Measurements from ENCODE around the gene HDAC8.
"Not testable (repeated sequence)": the region's sequence is repeated elsewhere in the genome, so short reads cannot be mapped to it uniquely, and the experiment has no call there.

The HDAC8 gene

DNA sequence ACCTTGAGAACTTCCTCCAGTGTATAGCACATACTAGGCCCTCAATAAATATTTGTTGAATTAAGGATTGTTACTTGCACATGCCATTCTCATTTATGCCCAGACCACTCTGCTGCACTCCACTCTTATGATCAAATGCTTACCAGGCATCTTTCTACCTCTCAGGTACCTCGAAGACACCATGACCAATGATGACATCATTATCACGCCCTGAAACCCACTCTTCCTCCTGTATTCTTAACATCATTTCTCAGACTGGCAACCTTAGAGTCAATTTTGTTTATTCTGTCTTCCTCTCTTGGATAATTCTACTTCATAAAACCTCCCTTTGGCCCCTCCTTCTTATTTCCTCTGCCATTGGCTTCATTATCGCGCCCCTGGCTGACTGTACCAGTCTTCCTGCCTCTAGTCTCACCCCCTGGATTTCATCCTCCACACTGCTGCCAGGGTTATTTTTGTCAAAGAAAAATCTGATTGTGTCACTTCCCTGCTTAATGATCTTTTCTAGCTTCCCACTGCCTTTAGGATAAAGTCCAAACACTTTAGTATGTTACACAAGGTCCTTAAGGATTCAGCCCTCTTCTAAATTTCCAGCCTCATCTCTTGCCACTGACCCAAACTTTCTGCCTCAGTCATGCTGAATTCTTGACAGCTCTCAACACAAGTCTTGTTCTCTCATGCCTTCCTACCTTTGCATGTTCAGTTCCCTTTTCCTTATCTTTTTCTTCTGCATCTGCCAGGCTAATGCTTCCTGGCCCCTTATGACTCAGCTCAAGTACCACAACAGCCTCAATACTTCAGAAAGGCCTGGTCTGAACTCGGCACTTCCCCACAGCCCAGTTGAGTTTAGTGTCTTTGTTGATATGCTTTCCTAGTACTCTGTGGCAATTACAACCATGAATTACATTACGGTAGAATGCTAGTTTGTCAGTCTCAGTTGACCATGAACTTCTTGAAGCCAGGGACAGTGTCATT, 45.8 kb downstream of the HDAC8 start:
- FAIRE-seq = no peak

DNA sequence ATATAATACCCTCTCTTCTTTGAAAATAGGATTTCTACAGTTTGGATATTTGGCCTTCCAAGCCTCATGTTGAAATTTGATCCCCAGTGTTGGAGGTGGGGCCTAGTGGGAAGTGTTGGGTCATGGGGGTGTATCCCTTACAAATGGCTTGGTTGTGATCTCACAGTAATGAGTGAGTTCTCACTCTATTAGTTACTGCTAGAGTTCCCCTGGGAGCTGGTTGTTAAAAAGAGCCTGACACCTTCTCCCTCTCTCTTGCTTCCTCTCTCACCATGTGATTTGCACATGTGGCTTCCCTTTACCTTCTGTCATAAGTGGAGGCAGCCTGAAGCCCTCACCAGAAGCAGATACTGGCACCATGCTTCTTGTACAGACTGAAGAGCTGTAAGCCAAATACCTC, 73.9 kb downstream of the HDAC8 start:
- FAIRE-seq = no peak

DNA sequence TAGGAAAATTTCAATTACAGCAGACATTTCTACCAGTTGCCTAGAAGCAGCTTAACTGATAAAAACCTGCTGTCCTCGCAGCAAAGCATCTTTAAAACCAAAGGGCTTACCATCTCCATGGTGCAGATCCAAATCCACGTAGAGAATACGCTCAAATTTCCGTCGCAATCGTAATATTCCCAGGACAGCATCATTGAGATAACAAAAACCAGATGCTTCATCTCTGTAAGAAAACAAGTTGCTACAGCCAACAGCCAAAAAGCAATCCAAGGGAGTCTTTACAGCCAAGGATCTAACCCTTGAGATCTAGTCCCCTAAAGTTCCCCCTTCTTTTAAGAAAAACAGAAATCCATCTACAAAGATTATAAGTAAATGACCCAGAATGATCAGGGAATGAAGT, 77.6 kb downstream of the HDAC8 start:
- no peak for FAIRE-seq

DNA sequence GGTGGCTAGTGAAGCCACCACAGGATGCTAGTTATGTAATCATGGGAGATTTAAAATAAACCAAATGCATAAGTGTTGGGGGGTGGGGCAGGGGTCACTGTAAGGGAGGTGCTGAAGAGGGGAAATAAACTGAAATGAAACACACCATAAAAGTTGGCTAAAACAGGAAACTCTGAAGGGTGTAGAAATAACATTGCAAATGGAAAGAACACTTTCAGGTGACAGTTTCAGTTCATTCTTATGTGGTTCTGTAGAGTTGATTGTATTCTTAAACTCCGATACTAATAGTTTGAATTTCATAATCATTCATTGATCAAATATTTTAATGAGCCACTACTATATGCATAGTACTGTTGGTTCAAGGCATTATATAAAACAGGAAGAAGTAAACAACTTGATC, 80.1 kb downstream of the HDAC8 start:
- no peak for FAIRE-seq

DNA sequence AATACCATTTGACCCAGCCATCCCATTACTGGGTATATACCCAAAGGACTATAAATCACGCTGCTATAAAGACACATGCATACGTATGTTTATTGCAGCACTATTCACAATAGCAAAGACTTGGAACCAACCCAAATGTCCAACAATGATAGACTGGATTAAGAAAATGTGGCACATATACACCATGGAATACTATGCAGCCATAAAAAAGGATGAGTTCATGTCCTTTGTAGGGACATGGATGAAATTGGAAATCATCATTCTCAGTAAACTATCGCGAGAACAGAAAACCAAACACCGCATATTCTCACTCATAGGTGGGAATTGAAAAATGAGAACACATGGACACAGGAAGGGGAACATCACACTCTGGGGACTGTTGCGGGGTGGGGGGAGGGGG, 82.4 kb downstream of the HDAC8 start:
- FAIRE-seq = not testable (repeated sequence)

DNA sequence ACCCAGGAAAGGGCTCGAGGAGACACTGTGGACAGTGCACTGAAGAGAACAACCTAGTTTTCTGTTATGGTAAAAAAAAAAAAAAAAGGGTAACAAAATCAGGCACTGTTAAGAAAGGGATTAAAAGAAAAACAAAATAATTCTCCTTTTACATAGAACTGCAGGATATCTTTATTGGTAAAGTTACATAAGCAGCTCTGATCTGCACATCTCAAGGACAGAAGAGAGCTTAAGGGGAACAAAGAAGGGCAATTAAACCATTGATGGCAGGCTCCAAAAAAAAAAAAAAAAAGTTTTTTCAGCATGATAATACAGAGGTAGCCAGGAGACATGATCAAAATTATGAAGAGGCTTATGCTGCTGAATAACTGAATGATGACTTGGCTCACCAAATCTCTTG, 85.0 kb downstream of the HDAC8 start:
- no peak for FAIRE-seq

DNA sequence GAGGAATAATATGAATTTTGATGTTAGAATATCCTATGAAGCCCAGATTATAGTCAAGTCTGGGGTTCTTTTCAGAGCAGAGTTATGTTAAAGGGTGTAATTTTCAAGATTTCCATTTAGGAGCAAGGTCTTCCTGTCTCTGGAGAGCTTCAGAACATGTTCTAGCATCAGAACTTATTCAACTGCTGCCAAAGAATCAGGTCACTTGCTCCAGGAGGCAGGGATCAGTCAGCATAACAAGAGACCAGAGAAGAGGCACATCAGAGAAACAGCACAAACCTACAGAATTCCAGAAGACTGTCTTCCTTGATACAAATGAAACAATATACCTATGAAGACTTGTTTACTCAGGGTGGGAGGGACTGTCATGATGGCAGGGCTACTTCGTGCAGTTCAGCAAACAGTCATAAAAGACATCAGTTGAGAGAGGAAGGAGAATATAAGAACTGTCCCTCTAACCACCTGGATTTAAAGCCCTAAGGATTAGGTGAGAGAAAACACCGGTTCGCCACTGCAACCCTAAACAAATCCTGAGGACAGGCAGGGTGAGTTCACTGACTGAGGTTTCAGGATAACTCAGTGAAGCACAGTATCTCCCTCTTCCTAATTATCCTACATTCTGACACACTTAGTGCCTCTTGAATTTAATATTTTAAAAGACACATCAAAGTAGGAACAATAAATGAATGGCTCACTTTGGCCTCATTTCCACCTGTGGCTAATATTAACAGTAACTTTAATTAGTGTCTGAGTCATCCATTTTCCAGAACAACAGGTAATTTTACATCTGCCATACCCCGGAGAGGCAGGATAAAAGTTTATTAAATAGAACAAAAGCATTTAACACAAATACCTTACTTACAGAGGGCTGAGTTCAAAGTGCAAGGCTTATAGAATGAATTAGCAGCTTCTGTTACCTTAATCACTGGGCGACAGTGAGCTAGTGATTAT, 93.0 kb downstream of the HDAC8 start:
- FAIRE-seq = no peak

DNA sequence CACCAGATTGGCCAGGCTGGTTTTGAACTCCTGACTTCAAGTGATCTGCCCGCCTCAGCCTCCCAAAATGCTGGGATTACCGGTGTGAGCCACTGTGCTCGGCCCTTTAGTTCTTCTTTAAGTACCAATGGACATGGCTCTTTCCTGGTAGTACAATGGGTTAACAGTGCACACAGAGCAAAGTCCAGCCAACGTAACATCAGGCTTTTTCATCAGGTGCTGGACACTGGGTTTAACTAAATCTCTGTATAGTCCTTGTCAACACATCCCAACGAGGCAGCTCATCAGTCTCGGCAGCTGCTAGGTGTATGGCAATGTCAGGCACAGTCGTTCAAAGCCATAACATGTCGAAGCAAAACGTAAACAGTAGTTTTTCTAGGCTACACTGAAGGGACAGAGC, 93.8 kb downstream of the HDAC8 start:
- no peak for FAIRE-seq

DNA sequence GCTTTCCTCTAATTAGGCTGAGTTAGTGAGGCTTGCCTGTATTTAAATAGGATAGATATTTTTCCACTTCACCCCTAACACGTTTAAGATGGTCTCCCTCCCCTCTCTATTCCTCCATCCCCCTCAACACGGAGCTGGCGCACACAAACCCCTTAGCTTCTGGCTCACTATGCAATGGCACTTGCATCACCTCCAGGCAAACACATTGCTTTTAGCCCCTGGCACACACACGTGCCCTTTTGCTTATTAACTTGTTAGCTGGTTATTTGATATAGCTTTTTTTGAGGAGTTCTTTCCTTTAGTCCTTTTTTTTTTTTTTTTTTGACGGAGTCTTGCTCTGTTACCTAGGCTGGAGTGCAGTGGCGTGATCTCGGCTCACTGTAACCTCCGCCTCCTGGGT, 94.3 kb downstream of the HDAC8 start:
- no peak for FAIRE-seq

DNA sequence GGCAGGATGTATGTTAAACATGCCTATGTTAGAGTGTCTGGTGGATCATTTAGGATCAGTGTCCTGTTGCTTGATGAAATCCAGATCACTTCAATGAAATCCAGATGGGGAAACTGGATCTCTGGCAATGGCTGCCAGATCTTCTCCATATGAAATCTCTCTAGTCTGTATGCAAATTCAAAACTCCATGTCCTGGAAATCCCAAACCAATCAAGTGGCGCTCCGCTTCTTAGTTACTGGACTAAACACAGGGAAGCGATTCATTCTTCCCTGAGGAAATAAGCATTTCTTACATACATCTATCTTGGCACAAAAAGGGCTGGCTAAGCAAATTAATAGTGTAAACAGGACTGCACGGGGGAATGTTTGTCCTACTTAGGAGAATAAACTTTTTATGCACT, 94.9 kb downstream of the HDAC8 start:
- no peak for FAIRE-seq

DNA sequence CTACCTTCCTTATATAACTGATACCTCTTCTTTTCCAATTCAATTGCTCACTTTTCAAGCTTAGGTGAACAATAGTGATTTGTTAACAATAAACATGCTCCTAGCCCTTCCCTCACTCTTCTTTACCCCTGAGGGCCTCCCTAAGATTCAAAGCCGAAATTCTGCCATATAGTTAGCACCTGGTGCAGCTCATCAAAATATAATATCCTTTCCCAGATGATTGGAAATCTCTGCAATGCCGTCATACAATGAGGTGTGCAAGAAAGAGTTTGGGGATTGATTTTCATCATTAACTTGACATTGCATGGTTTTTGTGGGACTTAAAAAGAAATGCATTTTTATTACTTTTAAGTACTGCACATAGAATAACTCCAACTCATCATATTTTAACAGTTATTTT, 95.3 kb downstream of the HDAC8 start:
- FAIRE-seq = no peak

DNA sequence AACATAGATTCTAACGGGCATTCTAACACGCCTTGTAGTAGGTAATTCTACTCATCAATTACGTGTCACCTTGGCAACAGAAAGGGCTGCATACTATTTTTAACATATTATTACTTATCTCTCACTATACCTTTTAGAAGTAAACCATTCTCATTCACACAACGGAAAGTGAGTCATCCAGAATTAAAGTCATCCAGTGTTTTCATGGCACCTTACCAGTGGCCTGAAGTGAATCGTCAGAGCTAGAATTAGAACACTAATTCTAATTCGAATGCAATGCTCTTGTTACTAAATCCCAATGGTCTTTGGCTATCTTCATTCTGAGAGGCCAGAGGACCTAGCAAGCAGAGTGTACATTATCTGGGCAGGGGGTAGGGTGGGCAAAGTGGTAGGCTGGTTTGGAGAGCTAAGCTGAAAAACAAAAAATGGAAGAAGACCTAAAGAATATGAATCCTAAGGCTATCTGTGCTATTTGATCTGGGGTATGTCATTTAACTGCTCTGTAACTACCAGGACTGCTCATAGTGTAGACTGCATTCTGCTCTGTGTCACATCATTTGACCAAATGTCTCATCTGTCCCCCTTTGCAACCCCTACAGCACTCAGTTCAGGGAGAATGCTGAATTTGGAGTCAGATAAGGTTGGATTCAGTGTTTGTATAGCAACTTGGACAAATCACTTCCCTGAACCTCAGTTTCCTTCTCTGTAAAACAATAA, 96.5 kb downstream of the HDAC8 start:
- FAIRE-seq = no peak

DNA sequence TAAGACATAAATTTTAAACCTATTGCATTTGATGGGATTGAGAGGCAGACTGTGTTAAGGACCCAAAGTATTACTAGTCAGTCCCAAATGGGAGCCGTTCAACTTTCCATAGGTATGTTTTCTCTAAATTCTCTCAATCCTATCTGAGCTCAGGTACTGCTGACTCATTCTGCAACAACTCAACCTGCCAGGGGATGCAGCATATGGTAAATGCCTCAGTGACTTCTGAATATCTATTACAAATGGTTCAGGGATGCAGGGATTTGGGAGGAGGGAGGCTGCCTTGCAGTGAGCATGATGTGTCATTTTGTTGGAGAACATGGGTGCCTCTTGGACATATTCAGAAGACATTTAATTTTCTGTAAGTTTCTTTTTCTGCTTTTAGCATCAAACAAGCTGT, 97.3 kb downstream of the HDAC8 start:
- no peak for FAIRE-seq

DNA sequence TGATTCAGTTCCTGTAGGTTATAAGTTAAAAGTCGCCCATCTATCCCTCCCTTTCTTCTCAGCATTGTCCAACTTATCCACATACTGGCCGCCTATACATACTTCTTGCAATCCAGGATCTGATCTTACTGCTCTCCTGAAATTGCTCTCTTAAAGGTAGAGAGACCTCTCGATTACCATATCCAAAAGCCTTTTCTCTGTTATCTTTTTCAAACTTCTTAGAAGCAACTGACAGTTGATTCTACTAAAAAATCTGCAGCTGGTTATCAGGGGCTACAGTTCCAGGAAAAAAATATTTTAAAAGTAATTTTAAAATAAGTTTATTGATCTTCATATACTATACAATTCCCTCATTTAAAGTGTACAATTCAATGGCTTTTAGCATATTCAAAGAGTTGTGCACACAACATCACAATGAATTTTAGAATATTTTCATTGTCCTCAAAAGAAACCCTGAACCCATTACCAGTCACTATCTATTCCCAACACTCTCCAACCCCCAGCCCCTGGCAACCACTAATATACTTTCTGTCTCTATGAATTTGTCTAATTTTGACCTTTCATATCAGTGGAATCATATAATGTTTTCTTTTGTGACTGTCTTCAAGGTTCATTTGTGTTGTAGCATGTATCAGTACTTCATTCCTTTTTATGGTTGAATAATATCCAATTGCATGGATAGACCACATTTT, 102.0 kb downstream of the HDAC8 start:
- no peak for FAIRE-seq

DNA sequence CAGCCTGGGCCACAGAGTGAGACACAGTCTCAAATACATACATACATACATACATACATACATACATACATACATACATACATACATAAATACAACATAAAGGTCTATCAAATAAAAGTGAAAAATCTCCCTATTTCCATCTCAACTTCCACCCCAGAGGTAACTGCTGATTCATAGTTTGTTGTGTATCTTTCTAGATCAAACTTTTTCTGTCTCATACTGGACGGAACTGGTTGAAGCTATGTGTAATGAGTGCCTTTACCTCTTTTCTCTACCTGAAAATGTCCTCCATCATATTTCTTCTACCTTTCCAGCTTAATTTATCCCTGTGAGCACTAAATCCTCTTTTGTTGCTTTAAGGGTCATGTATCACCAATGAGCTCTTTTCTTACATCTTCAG, 102.5 kb downstream of the HDAC8 start:
- FAIRE-seq = no peak

DNA sequence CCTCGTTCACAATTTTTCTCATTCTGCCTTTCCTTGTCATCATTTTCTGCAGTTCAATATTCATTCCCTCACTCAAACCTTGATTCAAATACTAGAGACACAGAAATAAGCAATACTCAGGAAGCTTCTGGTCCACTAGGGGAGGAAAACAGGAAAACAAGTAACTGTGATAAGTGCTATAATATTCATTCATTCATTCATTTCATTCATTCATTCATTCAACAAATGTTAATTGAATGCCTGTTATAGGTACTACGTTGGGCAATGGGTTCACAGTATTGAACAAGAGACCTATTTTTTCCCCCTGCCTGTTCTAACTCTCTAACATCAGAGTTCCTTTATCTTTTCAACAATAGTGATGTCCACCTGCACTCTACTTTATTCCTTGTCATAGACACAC, 104.0 kb downstream of the HDAC8 start:
- FAIRE-seq = no peak

DNA sequence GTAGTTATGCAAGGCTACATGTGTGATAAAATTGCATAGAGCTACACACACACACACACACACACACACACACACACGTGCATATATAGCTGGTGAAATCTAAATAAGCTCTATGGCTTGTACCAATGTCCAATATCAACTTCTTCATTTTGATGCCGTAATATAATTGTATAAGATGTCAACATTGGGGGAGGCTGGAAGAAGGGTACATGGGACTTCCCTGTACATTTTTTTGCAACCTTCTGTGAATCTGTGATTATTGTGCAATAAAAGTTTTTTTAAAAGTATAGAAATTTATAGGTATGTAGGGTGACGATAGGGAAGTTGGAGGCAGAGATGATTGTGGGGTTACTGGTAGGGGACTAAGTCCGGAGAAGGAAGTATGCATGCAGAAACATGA, 105.5 kb downstream of the HDAC8 start:
- FAIRE-seq = no peak

DNA sequence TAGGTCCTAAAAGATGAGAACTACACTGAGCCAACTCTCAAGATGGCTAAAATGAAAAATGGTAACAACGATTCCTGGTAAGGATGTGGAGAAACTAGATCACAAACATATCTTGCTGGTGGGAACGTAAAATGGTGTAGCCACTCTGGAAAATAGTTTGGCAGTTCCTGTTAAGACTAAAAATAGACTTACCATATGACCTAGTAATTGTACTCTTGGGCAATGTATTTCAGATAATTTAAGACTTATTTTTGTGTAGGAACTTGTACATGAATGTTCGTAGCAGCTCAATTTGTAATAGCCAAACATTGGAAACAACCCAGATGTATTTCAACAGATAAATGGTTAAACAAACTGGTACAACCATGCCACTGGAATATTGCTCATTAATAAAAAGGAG, 106.2 kb downstream of the HDAC8 start:
- no peak for FAIRE-seq

DNA sequence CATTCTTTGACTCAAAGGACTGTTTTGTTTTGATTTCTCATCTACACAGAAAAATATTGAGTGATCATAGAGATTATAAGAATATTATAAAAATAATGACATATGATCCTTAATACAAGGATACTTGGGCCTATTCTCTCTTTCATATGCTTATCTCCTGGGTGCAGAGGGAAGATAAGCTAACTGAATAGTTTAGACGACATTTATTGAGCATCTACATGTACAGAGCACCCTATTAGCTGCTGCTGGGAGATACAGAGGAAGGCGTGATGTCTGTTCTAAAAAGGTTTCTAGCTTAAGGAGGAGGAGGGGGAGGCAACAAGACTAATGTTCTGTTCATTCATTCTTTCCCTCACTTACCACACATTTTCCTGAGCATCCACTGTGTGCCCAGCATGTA, 106.8 kb downstream of the HDAC8 start:
- FAIRE-seq = no peak

DNA sequence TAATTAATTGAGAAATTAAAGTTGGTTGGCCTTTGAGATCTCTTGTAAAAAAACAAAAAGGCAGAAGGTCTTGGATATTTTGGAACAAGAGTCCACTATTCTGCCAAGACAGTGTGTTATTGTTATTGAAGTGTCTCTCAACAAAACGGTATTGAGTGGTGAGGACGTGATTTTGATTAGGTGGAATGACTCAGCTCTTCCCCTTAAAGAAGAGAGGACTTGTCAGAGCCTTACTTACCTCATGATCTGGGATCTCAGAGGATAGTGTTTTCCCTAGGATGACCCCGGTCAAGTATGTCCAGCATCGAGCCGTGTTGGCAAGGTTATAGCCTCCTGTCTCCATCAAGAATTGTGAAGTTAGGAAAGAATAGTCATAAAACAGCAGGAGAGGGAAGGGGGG, 110.9 kb downstream of the HDAC8 start:
- FAIRE-seq = no peak

DNA sequence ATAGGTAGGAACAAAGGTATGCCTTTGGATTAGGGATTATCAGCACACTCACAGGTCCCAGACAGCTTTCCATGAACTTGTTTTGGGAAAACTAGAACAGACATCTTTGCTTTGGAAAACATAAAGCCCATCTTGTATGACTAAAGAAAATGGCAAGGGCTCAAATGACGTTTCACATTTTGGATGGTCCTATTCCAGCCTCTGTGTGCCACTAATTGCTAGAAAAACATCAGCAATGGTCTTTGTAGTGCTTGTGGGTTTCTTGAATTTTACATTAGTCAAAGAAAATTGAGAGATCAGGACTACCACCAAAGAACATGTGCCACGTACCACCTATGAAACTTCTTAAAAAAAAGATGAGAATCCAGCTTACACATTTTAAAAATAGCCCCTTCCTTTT, 111.4 kb downstream of the HDAC8 start:
- FAIRE-seq = no peak

DNA sequence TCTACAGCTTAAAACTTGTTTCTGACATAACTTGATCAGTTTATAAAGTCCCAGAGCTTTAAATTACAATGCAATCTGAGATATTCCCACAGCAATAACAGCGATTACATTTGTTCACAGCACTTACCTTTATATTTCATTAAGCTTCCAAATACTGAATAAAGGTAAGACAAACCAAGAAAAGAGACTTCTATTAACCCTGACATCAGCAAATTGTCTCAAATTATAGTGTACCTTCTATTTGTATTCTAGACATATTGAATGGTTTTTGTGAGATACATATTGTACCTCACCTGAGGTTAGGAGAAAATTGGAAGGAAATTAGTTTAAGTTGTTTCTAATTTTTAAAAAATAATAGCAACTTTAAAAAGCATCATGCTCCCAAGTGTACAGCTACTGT, 111.9 kb downstream of the HDAC8 start:
- FAIRE-seq = no peak

DNA sequence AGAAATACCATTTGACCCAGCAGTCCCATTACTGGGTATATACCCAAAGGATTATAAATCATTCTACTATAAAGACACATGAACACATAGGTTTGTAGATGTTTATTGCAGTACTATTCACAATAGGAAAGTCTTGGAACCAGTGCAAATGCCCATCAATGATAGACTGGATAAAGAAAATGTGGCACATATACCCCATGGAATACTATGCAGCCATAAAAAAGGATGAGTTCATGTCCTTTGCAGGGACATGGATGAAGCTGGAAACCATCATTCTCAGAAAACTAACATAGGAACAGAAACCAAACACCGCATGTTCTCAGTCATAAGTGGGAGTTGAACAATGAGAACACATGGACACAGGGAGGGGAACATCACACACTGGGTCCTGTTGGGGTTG, 123.6 kb downstream of the HDAC8 start:
- FAIRE-seq = not testable (repeated sequence)
